B cell (primary cell): ENCODE measurements around the gene TOR1AIP1. TPM values are rescaled to one million over a fixed set of nuclear protein-coding genes. Genes with fewer than 3 reads are reported as not detected.

Experiments
- ATAC-seq: fragments of 200-7000 bp; cut with Tn5 transposase; one replicate; pipeline ENCODE4 v1.10.0; 2021; ENCODE audit warnings: low read depth, mild to moderate bottlenecking, moderate number of reproducible peaks, moderate library complexity
- CTCF ChIA-PET: fragments of 350-600 bp; sonication (Branson Sonifier 250); formaldehyde crosslinking; loops from one replicate; lab custom pipeline; 2021; ENCODE audit warnings: antibody characterized with exemption, inconsistent platforms; lab: Charles Lee
- POLR2A ChIA-PET: fragments of 350-600 bp; sonication (Branson Sonifier 250); formaldehyde crosslinking; loops from one replicate; lab custom pipeline; 2021; ENCODE audit warnings: antibody characterized with exemption; lab: Charles Lee
- DNase-seq: peaks from one replicate; pipeline ENCODE4 v3.0.0; 2013
- H2AFZ ChIP-seq: 2 replicates; pipeline ENCODE4 v1.6.1; 2012; ENCODE audit warnings: mild to moderate bottlenecking, low read depth, low read length; ENCODE audit not compliant: insufficient read depth, poor library complexity, severe bottlenecking
- H3K27ac ChIP-seq, 2 donors: 1 replicate in 1 of 2; 2 replicates in 1 of 2; pipeline ENCODE4 v1.5.1; 2012 to 2013; ENCODE audit warnings: low read length in 2 of 2, mild to moderate bottlenecking in 2 of 2, moderate library complexity in 1 of 2
- H3K27me3 ChIP-seq, 4 experiments: fragments of 200-600 bp in 1 of 4; sonication (generic) in 1 of 4; replicated peaks in 1 of 4; 1 replicate in 2 of 4; 2 replicates in 2 of 4; pipeline versions ENCODE4 v1.6.1 to v1.7.0; 2013 to 2016; ENCODE audit warnings: low read length in 3 of 4, mild to moderate bottlenecking in 2 of 4, mixed read lengths in 1 of 4, moderate library complexity in 1 of 4; ENCODE audit not compliant: insufficient read depth in 4 of 4, control insufficient read depth in 3 of 4; ENCODE audit errors: control extremely low read depth in 1 of 4
- H3K36me3 ChIP-seq, 2 experiments: replicated peaks in 1 of 2; 1 replicate in 1 of 2; 2 replicates in 1 of 2; pipeline versions ENCODE4 v1.6.1 to v1.7.1; 2013; ENCODE audit warnings: low read length in 1 of 2; ENCODE audit not compliant: insufficient read depth in 2 of 2, control insufficient read depth in 1 of 2; ENCODE audit errors: control extremely low read depth in 1 of 2, extremely low read depth in 1 of 2
- H3K4me1 ChIP-seq, 2 donors: fragments of 200-600 bp in 1 of 2; sonication (generic) in 1 of 2; 1 replicate in 1 of 2; 2 replicates in 1 of 2; pipeline versions ENCODE4 v1.5.1 to v1.6.1; 2013 to 2017; ENCODE audit warnings: low read length in 2 of 2; ENCODE audit not compliant: control insufficient read depth in 2 of 2, insufficient read depth in 2 of 2
- H3K4me2 ChIP-seq: replicated peaks from 2 replicates; pipeline ENCODE3; 2012; ENCODE audit warnings: mild to moderate bottlenecking, low read depth, low read length; ENCODE audit not compliant: poor library complexity, severe bottlenecking
- H3K4me3 ChIP-seq, 5 experiments: fragments of 200-600 bp in 1 of 5; sonication (generic) in 1 of 5; 1 replicate in 3 of 5; 2 replicates in 2 of 5; pipeline versions ENCODE4 v1.5.1 to v1.7.0; 2011 to 2016; ENCODE audit warnings: low read length in 4 of 5, mild to moderate bottlenecking in 4 of 5, low read depth in 2 of 5, control low read depth in 1 of 5, moderate library complexity in 1 of 5; ENCODE audit not compliant: insufficient read depth in 1 of 5; ENCODE audit errors: control extremely low read depth in 1 of 5, extremely low read depth in 1 of 5
- H3K79me2 ChIP-seq: fragments of 200-600 bp; sonication (generic); one replicate; pipeline ENCODE4 v1.6.0; 2016; ENCODE audit warnings: low read length; ENCODE audit not compliant: control insufficient read depth, insufficient read depth
- H3K9ac ChIP-seq: fragments of 200-600 bp; sonication (generic); 2 replicates; pipeline ENCODE4 v1.6.1; 2017; ENCODE audit warnings: mild to moderate bottlenecking, low read length, moderate library complexity
- H3K9me3 ChIP-seq, 3 donors: one replicate each; pipeline versions ENCODE4 v1.6.1 to v1.7.1; 2013; ENCODE audit warnings: low read length in 2 of 3; ENCODE audit not compliant: control insufficient read depth in 2 of 3, insufficient read depth in 1 of 3; ENCODE audit errors: control extremely low read depth in 1 of 3
- H4K20me1 ChIP-seq: 2 replicates; pipeline ENCODE4 v1.6.0; 2012; ENCODE audit warnings: mild to moderate bottlenecking, low read length; ENCODE audit not compliant: insufficient read depth, control insufficient read depth, poor library complexity, severe bottlenecking
- H3K27ac Mint-ChIP-seq: one replicate; pipeline ENCODE4 v1.8.0; 2021; ENCODE audit warnings: mixed read lengths
- H3K27me3 Mint-ChIP-seq: one replicate; pipeline ENCODE4 v1.8.0; 2021; ENCODE audit warnings: mixed read lengths
- H3K4me1 Mint-ChIP-seq: one replicate; pipeline ENCODE4 v1.8.0; 2021; ENCODE audit warnings: mixed read lengths
- H3K4me3 Mint-ChIP-seq: one replicate; pipeline ENCODE4 v1.8.0; 2021; ENCODE audit warnings: mixed read lengths
- H3K9me3 Mint-ChIP-seq: one replicate; pipeline ENCODE4 v1.8.0; 2022; ENCODE audit warnings: mixed read lengths; ENCODE audit not compliant: insufficient read depth
- CTCF ChIP-seq: fragments of 200-600 bp; IDR thresholded peaks from one replicate; pipeline ENCODE4 v1.8.0; 2022; ENCODE audit warnings: antibody characterized with exemption, mild to moderate bottlenecking
- EZH2 ChIP-seq: IDR thresholded peaks from 2 replicates; pipeline ENCODE4 v1.6.1; 2012; ENCODE audit warnings: borderline replicate concordance, low read depth, mild to moderate bottlenecking, moderate library complexity, low read length; ENCODE audit not compliant: insufficient read depth, poor library complexity, severe bottlenecking
- WGBS: methylation state at CpG from one replicate; pipeline ENCODE4 v1.1.5; 2013; ENCODE audit warnings: missing lambda C conversion rate; ENCODE audit not compliant: insufficient coverage; 5-methylcytosine and 5-hydroxymethylcytosine counted together
- intact Hi-C: fragments of 100-400 bp; cut with micrococcal nuclease; formaldehyde crosslinking; loops from one replicate; pipeline ENCODE4 v1.10.0; 2022
- polyA plus RNA-seq: library from polyadenylated mRNA; depleted of rRNA; stranded (reverse); fragments of >200 nt; gene quantifications from 2 replicates; pipeline ENCODE4 v1.2.3, GENCODE V29; 2012
- total RNA-seq, 2 donors: library from RNA; stranded (reverse); fragments of 120-200 nt in 1 of 2; gene quantifications; 1 replicate in 1 of 2; 2 replicates in 1 of 2; pipeline versions ENCODE4 v1.2.3 to v1.2.4, GENCODE V29; 2013 to 2022

The TOR1AIP1 gene
- total and polyA plus RNA-seq, 2 donors (not counting 1 experiment from before 2014, with no cell fraction given) = 43.3 to 98.1 TPM

DNA sequence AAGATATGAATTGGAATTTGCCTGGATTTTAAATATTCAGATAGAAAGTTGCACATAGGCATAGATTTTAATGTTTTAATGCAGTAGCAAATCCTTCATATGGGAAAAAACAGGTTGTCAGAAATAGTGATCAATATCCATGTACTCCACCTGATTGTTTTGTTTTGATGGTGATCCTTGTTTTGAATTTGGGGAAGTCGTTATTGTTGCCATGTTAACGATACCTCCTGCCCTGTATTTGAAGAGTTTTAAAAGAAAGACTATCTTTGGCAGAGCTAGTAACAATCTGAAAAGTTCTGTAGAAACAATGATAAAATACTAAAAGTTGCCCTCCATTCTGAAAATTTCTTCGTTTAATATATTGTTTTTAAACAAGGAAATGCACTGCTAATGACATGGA, 73.6 kb downstream of the TOR1AIP1 start:
- CTCF ChIA-PET = interaction anchor here (4.8 kb wide), 1 partner anchor 73 kb away, joined by 25 read pairs; the partner anchor contains the start of gene TOR1AIP1

More for the DNA sequence above, 73.6 kb downstream of the TOR1AIP1 start:
- Histone ChIP-seq H3K79me2 (peaks cover 62% of the 10 kb centered on the region), H3K4me1 (peaks cover 42 to 46% of the 10 kb centered on the region in 2 donors), H3K4me3 (peak overlapping the region; percentile 49 to 96 (median 92)), H4K20me1 (peaks cover 19% of the 10 kb centered on the region), H3K27ac (peak overlapping the region in 1 of 2 donors; percentile 96), H3K36me3 (peaks cover 0 to 2% of the 10 kb centered on the region in 2 experiments), H2AFZ (peak overlapping the region; percentile 84), H3K27me3 (no peaks in the 10 kb centered on the region), H3K9me3 (no peaks in the 10 kb centered on the region), H3K4me2 (peak overlapping the region; percentile 84), H3K9ac (peak overlapping the region; percentile 97)
- Mint-ChIP-seq H3K27me3 (no peaks in the 10 kb centered on the region), H3K4me3 (peak overlapping the region; percentile 87), H3K4me1 (peaks cover 52% of the 10 kb centered on the region), H3K9me3 (no peaks in the 10 kb centered on the region), H3K27ac (peak overlapping the region; percentile 89)
- POLR2A ChIA-PET = no interaction called here
- DNase-seq (peak; percentile 14), ATAC-seq (no peak)
- no CpG with 5 or more reads among the region's 3 CpGs for WGBS
- no peak for TF ChIP-seq CTCF
- TF ChIP-seq EZH2 = no peak
- intact Hi-C loops = loop anchor here (10.0 kb wide), 3 partner anchors 679 to 1149 kb away; partner anchors contain the start of genes FAM20B and XPR1
